ENCODE measurements around the gene GCFC2. TPM values are rescaled to one million over a fixed set of nuclear protein-coding genes. Genes with fewer than 3 reads are reported as not detected.

GCFC2 gene
- total RNA-seq, 1 experiment from 2014 or later, result 24.5 TPM

Other genes with a start within 250 kb of the GCFC2 start
- gene EVA1A, start 150.0 kb downstream of the GCFC2 start, total RNA-seq (2014; rRNA removed), result 48.9 and 70.8 TPM in 2 replicates
- gene MRPL19, start 64.1 kb downstream of the GCFC2 start, total RNA-seq (2014; rRNA removed), result 81.1 and 85.9 TPM in 2 replicates